ENCODE data around the gene EIF2B2. TPM values are rescaled to one million over a fixed set of nuclear protein-coding genes. Genes with fewer than 3 reads are reported as not detected.
A peak's percentile ranks its signal among the peaks of the same experiment; 100 is the strongest.

The EIF2B2 gene
- total RNA-seq = 33.2 TPM
- long read RNA-seq, full-length matches to known transcripts = 72 of 80 reads
- long read RNA-seq, partial matches to known transcripts = 5 of 80 reads
- long read RNA-seq, other reads (novel, unspliced or antisense) = 3 of 80 reads

DNA sequence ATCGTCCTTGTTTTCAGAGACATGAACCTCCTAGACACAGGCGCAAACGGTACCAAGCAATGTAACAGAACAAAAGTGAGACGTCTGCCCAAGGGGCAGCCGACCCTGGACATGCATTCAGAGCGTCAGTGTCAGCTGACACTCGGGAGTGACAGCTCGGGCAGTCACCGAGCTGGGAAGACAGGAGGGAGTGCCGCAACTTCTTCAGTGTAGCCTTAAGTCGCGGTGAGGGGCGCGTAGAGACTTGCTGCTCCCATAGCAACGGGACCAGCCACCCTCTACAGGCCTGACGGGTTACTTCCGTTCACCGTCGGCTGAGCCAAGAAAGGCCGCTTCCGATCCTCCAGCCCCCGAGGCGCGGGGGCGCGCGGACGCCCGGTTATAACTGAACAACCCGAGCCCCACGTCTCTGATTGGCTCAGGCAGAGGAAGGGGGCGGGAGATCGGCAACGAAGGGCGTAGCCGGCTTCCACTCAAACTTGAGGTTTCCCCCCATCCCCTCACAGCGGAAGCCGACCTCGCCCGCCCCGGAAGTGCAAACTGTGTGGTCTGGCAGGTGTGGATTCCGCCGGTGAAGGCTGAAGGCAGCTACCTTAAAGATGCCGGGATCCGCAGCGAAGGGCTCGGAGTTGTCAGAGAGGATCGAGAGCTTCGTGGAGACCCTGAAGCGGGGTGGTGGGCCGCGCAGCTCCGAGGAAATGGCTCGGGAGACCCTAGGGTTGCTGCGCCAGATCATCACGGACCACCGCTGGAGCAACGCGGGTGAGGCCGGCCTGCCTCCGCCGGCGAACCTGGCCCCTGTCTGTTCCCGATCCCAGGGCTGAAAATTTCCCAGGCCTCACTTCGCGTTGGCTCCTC is at the start of gene EIF2B2:
Gene EIF2B2, plus strand, starts transcription at position 530 of the 858 bp plus-strand sequence. Its CDS starts 70 bp downstream, at position 600.
- peak; percentile 99 for DNase-seq (ENCODE audit: low spot score)

DNA sequence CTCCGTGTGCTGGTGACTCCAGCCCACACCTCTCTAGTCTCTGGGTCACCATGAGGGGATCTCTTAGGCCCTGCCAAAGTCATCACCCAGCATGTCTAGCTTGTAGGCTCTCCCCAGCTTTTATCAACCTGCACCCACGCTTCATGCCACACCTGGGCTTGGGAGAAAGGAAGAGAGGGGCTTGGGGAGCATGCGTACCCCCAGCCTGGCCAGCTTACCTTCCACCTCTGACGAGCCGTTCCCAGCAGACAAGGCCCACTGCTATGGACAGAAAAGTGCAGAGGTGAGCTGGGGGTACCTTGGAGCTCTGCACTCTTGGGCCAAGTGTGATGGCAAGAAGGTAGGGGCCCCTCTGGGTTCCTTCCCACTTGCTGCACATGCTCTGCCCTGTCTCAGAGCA is 49.0 kb upstream of the EIF2B2 start:
- no peak for DNase-seq (ENCODE audit: low spot score)

DNA sequence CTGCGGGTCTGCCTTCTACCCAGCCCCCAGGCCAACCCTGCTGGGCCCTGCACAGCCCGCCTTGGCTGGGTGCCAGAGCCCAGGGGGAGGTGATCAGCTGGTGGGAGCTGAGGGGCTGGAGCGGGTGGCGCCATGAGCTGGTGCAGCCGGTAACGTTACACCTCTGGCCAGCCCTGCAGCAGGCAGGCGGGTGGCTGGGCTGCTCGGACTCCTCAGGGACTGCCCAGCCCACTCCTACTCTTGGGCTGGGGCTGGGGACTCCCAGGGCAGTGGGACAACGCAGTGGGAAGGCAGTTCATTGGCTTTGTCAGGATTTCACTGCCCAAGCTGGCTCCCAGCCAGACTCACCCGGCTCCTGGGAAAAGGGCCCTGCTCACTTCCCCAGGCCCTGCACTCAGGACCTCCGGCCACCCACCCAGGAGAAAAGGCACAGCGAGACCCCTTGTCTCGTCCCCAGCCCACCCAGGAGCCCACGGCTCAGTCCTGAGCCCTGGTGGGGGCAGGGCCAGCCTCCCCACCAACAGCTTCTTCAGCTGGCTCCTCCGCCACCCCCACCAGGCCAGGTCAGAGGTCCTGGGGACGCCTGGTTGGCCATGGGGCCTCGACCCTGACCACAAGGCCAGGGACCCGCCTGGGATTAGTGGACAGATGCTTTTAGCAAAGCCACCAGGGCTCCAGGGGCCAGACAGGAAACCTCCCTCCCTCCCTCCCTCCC is 48.3 kb upstream of the EIF2B2 start:
- DNase-seq (ENCODE audit: low spot score) = no peak

DNA sequence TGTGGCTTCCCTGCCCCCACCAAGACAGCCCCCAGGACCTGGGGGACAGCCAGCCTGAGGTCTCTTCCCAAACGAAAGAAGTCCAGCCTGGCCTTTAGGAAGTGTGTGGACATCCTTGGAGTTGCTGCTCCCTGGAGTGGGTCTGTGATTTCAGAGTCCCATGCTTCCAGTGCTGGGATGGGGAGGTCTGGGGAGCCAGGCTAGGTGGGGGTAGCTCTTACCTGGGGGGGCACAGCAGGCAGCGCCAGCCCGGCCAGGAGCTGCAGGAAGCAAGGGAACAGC is 47.8 kb upstream of the EIF2B2 start:
- DNase-seq (ENCODE audit: low spot score) = no peak

DNA sequence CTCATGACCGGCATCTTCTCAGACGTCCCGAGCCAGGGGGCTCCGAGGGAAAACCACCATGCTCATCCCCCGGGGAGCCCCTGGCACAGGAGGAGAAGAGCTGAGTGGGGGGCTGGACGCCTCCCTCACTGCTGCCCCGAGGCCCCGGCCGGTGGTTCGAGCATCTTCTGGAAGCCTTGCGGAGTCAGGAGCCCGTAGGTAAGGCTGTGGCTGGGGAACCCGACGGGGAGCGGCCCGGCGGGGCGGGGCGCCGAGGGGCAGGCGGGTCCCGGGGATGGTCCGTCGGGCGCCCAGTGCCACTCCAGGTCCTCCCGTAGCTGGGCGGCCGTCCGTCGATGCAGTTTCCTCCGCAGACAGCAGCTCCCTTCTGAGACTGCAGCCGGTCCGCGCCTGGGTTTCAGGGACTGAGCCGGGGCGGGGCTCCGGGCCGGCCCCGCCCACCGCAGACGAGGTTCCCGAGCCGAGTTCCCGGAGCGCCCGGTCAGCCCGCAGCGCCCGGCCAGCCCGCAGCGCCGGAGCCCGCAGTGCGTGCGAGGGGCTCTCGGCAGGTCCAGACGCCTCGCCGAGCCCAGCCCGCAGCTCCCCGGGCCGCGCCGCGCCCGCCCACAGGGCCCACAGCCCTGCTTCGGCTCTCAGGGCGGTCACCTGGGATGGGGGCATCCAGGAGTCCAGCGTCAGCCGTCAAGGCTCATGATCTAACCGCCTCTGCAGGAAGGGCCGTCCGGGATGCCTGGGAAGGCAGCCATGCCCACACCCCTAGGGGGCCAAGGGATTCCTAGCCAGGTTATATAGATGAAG is 47.3 kb upstream of the EIF2B2 start, which contains the start of gene PGF:
Gene PGF, minus strand, starts transcription at position 369 of the 798 bp plus-strand sequence. Its CDS starts 355 bp downstream, at position 14.
- no peak for DNase-seq (ENCODE audit: low spot score)

DNA sequence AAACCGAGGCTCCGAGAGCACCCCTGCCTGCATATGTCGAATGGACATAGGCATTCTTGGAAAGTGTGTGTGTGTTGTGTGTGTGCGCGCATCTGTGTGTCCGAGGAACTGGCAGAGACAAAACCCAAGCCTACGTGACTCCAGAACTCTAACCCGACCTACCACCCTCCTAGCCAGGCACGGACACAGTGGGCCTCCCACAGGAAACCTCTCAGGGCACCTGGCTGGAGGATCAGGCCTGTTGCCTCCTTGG is 46.8 kb upstream of the EIF2B2 start:
- DNase-seq (ENCODE audit: low spot score) = no peak

DNA sequence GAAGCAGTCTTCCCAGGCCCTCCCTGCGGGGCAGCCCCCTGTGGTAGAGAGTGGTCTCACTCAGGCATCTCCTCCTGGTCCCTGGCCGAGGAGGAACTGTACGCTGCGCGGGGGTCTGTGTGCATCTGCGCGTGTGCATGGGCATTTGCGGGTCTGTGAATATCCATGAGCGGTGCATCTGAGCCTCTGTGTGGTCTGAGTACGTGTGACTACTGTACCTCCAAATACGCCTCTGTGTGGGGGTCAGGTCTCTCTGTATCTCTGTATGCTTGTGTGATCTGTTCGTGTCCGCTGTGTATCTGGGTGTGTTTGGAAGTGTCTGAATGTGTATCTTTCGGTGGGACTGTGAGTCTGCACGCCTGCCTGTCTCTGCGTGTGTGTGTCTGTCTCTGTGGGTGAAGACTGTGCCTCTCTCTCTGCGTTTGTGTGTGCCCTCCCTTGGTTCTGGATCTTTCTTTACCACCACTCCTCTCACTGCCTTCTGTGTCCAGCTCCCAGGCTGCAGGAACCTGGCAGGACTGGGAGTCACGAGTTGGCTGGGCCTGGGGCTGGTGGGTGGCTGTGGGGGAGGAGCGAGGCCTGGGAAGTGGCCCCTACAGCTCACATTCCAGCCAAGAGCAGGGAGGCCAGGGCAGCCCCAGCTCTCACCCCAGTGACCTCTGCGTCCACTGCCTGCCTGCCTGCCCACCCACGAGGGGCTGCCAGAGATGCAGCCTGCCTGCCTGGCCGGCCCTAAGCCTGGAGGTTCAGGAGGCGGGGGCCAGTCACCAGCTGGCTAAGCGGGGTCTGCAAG is 46.2 kb upstream of the EIF2B2 start:
- no peak for DNase-seq (ENCODE audit: low spot score)

DNA sequence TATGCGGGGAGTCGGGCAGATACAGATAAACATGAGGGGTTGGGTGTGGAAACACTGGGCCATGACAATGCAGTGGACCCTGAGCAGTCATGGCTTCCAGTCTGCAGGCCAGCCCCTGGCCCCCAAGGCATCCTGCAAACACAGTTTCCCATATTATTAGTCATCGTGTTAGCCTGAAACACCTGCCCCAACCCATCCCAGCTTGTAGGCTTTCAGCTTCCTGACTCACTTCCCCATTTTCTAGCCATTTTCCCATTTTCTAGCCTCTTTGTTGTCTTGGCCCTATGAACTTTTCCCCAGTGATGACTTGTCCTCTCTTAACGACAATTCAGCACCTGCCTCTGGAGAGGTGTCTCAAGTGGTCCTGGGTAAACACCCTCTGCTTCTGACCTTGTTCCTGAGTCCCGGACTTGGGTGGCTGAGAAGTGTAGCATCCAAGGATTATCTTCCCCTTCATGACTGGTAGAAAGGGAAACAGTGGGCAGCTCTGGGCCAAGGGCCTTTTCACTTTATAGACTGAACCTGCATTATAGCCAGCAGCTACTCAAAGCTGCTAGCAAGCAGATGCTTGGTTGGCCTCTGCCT is 43.0 kb upstream of the EIF2B2 start:
- DNase-seq (ENCODE audit: low spot score) = no peak

DNA sequence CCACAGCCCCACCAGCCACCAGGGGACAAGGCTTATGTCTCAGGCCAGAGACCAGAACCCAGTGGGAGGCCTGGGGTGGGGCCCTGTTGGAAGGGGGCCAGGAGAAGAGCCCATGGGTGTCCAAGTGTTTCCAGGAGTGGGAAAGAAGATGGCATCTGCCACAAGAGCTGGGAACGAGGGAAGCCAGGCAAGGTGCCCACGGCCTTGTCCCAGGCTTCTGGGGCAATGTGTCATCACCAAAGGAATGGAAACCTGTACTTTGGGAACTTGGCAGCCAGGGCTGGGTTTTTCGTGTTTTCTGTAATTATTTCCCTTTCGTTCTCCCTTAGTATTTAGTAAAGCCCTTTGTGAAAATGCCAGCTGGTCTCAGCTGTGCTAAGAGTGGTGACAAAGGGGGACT is 42.0 kb upstream of the EIF2B2 start:
- no peak for DNase-seq (ENCODE audit: low spot score)

DNA sequence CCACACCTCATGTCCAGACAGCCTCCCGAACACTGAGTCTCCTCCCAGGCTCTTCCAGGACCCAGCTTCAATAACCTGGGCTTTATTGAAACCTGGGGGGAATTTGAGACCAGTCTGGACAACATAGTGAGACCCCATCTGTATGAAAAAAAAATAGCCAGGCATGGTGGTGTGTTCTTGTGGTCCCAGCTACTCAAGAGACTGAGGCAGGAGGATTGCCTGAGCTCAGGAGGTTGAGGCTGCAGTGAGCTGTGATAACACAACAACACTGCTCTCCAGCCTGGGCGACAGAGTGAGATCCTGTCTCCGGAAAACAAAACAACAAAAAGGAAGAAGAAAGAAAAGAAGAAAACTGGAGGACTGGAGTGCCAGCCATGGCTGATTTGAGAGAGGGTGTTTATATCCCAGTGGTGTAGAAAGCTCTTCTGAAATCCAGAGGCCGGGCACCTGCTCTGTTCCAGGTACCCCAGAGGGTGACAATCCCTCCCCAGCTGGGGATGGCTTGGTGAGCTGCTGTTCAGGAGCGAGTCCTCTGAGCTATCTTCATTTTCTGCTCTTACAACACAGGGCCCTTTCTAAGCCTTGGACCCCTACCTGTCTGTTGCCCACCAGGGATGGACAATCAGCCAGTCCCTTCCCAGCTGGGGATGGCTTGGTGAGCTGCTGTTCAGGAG is 41.3 kb upstream of the EIF2B2 start:
- no peak for DNase-seq (ENCODE audit: low spot score)

DNA sequence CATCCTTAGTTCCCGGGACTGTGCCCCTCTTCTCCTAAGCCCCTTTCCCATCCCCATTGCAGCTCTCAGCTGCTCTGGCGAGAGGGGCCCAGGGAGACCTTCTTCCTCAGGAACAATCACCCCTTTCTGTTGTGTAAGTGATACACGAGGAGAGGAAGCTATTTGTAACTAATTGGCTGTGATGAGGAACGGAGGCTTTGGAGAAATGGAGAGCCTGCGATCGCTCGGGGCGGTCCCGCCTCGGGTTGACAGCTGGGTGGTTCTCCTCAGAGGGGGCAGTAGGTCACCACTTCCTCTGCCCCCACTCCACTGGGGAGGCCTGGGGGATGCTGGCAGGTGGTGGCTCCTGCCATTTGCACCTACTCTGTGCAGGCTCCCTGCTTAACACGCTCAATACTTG is 40.7 kb upstream of the EIF2B2 start:
- no peak for DNase-seq (ENCODE audit: low spot score)

DNA sequence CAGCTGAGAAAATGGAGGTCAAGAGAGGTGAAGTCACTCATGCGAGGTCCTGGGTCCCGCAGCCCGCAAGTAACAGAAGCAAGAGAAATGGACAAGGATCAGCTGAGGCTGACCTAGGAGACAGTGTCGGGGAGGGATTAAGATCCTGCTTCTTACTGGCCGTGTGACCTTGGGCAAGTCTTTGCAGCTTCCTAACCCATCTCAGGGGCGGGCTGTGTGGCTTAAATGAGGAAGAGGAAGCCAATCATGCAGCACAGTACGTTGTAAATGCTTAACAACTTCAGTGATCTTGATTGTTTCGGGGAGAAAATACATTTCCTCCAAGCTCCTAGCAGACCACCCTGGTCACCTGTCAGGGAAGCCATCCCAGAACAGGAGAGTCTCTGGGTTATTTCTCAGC is 40.2 kb upstream of the EIF2B2 start:
- DNase-seq (ENCODE audit: low spot score) = no peak

DNA sequence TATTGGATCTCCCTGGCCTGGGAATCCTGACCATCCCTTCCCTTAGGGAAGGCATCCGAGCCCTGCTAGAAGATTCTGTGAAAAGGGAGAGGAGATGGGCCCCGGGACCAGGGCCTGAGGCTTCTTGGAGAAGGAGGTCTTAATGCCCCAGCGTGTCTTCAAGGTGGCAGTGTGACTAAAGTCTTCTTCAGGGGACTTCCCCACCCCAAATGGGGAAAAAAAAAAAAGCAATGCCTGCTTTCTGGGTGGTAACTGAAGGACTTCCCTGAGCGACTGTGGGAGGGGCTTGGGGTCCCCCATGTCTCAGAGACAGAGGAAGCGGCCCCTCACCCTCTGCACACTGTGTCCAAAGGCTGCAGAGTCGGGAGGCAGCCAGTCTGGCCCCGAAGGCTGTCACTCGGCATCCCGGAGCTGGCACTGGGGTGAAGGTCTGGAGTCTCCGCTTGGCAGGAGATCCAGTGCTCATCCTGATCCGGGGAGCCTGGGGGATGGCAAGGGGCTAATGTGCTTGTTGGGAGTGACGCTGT is 39.5 kb upstream of the EIF2B2 start:
- DNase-seq (ENCODE audit: low spot score) = no peak

DNA sequence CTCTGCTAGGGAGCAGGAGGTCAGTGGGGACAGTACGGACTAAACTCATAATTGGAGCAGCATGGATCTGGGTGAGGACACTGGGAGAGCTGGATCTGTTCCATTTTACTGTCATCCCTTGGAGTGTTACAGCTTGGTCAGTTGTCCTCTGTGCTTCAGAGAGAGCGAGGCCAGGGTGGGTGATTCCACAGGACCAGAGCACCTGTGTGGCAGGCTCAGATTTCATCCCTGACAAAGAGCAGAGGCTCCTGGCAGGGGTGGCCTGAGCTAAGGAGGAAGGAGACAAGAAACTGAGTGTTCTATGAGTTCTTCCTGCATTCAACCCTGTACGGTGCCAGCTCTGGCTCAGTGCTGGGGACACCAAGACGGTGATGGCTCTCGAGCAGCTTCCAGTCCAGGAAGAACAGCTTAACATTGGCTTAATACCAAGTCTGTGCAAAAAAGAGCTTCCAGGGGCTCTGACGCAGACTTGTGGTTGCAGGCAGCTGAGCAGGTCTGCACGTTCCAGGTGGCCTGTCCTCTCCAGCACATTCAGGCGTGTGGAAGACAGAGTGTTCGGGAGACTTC is 38.9 kb upstream of the EIF2B2 start:
- DNase-seq (ENCODE audit: low spot score) = no peak

DNA sequence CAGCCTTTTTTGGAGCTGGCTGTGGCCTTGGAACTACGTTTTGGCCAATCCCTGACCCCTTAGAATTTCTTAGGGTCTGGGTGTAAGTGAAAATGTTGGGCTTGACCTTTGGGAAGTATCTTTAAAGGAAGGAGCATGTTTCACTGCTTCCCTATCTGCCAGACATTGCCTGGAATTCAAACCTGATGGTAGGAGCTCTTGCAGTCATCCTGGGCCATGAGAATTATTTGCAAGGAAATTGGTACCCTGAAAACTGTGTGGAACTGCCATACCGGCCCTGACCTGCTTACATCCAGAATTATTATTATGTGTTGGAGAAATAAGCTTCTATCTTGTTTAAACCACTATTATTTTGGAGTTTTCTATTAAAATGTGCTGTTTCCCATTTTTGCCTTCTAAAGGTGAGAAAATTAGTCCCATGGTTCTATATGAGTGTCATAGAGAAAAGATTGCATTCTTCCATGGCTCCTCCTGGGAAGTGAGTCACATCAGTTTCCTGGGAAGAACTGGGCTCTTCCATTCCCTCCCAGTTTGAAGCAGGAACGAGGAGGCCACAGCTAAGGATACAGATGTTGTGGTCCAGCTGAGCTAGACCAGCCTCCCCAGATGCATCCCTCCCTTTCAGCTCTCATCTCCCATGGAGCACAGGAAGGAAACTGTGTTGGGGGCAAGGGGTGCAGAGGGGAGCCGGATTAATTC is 37.8 kb upstream of the EIF2B2 start:
- DNase-seq (ENCODE audit: low spot score) = no peak

DNA sequence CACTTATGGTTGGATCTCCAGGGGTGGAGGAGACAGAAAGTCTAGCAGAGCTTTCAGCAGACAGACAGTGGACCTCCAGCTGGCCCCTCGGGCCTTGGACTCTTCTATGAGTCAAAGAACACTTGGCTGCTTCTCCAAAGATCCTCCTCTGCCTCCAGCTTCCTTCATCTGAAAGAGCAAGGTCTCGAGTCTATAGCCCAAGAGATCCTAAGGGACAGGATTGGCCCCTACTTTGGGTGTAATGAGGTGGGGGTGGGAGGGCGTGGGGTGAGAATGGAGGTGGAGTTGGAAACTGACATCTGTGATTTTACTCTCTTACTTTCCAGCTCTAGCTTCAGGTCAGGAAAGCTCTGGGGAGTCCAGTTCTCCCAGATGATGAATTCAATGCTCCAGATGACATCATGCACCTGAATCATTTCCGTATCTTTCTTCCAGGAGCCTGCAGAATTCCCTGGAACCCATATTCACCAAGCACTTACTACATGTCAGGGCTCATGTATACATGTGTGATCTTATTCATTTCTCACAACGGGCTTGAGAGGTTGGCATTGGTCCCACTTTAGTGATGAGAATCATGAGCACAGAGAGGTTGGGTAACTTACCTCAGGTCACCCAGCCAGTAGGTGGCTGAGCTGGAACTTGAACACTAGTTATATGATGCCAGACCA is 37.1 kb upstream of the EIF2B2 start:
- DNase-seq (ENCODE audit: low spot score) = no peak

DNA sequence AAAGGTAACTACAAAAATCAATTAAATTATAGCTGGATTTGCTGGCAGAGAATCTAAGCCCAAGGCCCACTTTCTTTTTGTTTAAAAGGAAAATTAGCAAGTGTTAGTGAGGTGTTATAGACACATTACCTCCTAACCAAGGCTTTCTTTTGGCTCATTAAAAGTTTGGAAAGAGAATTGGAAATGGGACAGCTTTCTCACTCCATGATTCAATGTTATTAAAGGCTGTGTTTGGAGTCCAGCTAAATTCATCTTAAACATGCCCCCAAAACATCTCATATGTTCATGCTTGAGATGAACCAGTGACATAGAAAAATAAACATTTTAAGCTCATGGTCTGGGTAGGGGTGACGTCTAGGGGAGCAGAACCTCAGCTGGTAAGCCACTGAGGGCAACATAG is 33.9 kb upstream of the EIF2B2 start:
- no peak for DNase-seq (ENCODE audit: low spot score)

DNA sequence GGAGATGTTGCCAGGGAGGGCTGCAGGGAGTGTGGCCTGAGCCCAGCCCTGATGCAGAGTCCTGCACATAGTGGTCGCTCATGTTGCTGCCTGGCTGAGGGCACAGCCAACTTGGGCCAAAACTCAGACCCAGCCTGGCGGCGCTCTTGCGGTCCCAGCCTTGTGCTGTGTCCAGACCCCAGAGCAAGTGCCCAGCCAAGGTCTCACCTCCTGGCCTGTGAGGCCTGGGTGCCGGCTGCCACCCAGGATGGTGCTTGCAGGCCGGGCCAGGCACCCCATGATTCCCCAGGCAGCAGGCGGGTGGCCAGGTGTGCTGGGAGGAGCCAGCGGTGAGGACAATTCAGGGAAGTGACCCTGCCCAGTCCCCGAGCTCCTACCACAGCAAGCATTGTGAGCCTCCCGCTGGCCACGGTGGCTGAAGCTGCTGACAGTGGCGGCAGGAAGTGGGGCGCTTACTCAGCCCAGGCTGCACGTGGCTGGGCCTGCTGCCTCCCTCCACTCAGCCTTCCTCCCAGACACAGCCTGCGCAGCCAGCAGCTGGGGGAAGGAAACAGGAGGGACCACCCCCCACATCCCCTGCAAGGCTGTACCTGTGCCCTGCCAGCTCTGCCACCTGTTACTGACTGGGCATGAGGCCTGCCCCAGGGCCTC is 29.6 kb upstream of the EIF2B2 start:
- DNase-seq (ENCODE audit: low spot score) = no peak

All from mesenteric fat pad (tissue), 1 donor.